OCI-LY7 (cell line): ENCODE data around the gene GSS. TPM values are rescaled to one million over a fixed set of nuclear protein-coding genes. Genes with fewer than 3 reads are reported as not detected.

Source experiments
- BruUV-seq: library from RNA; stranded (reverse); fragments of 400-500 nt; replicated peaks from 2 replicates; lab custom pipeline; 2021; lab: Mats Ljungman, UMichigan
- CTCF ChIA-PET: fragments of 300-600 bp; sonication (Branson Sonifier 250); formaldehyde crosslinking; loops from one replicate; lab custom pipeline; 2022; ENCODE audit warnings: antibody characterized with exemption; ENCODE audit not compliant: unreplicated experiment; lab: Charles Lee
- POLR2A ChIA-PET: fragments of 300-600 bp; sonication (Branson Sonifier 250); formaldehyde crosslinking; loops from one replicate; lab custom pipeline; 2022; ENCODE audit warnings: antibody characterized with exemption; lab: Charles Lee
- DNase-seq: peaks from one replicate; pipeline ENCODE4 v3.0.0-alpha.2; 2015; ENCODE audit warnings: low spot score
- H2AFZ ChIP-seq: fragments of 200-600 bp; sonication (generic), shearing (Covaris generic); 2 replicates; pipeline ENCODE4 v1.6.1; 2014; ENCODE audit warnings: mild to moderate bottlenecking, antibody characterized with exemption, low read length, moderate library complexity
- H3K27ac ChIP-seq: fragments of 200-600 bp; sonication (generic); 2 replicates; pipeline ENCODE4 v1.5.1; 2014; ENCODE audit warnings: mixed run types, low read depth, mild to moderate bottlenecking, moderate library complexity, low read length, inconsistent platforms; ENCODE audit not compliant: poor library complexity, severe bottlenecking
- H3K36me3 ChIP-seq: fragments of 200-600 bp; sonication (generic); 2 replicates; pipeline ENCODE4 v1.6.1; 2014; ENCODE audit warnings: mild to moderate bottlenecking, antibody characterized with exemption, low read length, moderate library complexity, mixed read lengths; ENCODE audit not compliant: insufficient read depth
- H3K4me1 ChIP-seq: fragments of 200-600 bp; sonication (generic); 2 replicates; pipeline ENCODE4 v1.5.1; 2014; ENCODE audit warnings: mild to moderate bottlenecking, low read length; ENCODE audit not compliant: insufficient read depth, poor library complexity, severe bottlenecking
- H3K4me2 ChIP-seq: fragments of 200-600 bp; sonication (generic); 2 replicates; pipeline ENCODE4 v1.6.1; 2014; ENCODE audit warnings: mild to moderate bottlenecking, low read length
- H3K4me3 ChIP-seq: fragments of 200-600 bp; sonication (generic); 2 replicates; pipeline ENCODE4 v1.5.1; 2014; ENCODE audit warnings: mild to moderate bottlenecking, low read depth, low read length; ENCODE audit not compliant: poor library complexity, severe bottlenecking
- H3K79me2 ChIP-seq: fragments of 200-600 bp; sonication (generic); 2 replicates; pipeline ENCODE4 v1.6.1; 2016; ENCODE audit warnings: low read depth, mild to moderate bottlenecking, low read length, moderate library complexity, mixed read lengths; ENCODE audit not compliant: insufficient read depth
- H3K9me2 ChIP-seq: fragments of 200-600 bp; sonication (generic); 2 replicates; pipeline ENCODE4 v1.6.1; 2016; ENCODE audit warnings: mild to moderate bottlenecking, low read length, mixed read lengths; ENCODE audit not compliant: insufficient read depth
- H3K9me3 ChIP-seq: fragments of 200-600 bp; sonication (generic); 2 replicates; pipeline ENCODE4 v1.6.1; 2014; ENCODE audit warnings: mild to moderate bottlenecking, mixed run types, low read length, mixed read lengths
- H4K20me1 ChIP-seq: fragments of 200-600 bp; sonication (generic); 2 replicates; pipeline ENCODE4 v1.6.1; 2014; ENCODE audit warnings: mild to moderate bottlenecking, antibody characterized with exemption, low read length, moderate library complexity, mixed read lengths; ENCODE audit not compliant: insufficient read depth
- EZH2phosphoT487 ChIP-seq: fragments of 200-600 bp; sonication (generic); IDR thresholded peaks from 2 replicates; pipeline ENCODE4 v1.6.1; 2018; ENCODE audit warnings: low read depth, borderline replicate concordance, mild to moderate bottlenecking, mixed run types, antibody characterized with exemption, low read length, moderate library complexity, mixed read lengths
- intact Hi-C: fragments of 100-400 bp; cut with micrococcal nuclease; formaldehyde crosslinking; loops from one replicate; pipeline ENCODE4 v1.10.0; 2022; ENCODE audit not compliant: unreplicated experiment
- total RNA-seq, 2 experiments: library from RNA; depleted of rRNA in 1 of 2; stranded (reverse); fragments of >200 nt in 1 of 2; shearing (Covaris generic) in 1 of 2; gene quantifications; 2 replicates each; pipeline ENCODE4 v1.2.3, GENCODE V29; 2014 to 2022
- TF ChIP-seq, protein P1 (sequence below): fragments of 200-600 bp; sonication (generic); conservative IDR thresholded peaks from 2 replicates; pipeline ENCODE4 v1.5.1; 2014; ENCODE audit warnings: mild to moderate bottlenecking, antibody characterized with exemption, low read length, moderate library complexity, mixed read lengths

Gene GSS
- total RNA-seq, 2 experiments from 2014 or later = 78.7 to 91.4 TPM

- TF ChIP-seq, protein P1, sequence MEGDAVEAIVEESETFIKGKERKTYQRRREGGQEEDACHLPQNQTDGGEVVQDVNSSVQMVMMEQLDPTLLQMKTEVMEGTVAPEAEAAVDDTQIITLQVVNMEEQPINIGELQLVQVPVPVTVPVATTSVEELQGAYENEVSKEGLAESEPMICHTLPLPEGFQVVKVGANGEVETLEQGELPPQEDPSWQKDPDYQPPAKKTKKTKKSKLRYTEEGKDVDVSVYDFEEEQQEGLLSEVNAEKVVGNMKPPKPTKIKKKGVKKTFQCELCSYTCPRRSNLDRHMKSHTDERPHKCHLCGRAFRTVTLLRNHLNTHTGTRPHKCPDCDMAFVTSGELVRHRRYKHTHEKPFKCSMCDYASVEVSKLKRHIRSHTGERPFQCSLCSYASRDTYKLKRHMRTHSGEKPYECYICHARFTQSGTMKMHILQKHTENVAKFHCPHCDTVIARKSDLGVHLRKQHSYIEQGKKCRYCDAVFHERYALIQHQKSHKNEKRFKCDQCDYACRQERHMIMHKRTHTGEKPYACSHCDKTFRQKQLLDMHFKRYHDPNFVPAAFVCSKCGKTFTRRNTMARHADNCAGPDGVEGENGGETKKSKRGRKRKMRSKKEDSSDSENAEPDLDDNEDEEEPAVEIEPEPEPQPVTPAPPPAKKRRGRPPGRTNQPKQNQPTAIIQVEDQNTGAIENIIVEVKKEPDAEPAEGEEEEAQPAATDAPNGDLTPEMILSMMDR = no peak
- no peak for TF ChIP-seq EZH2phosphoT487
- no TSS peak for BruUV-seq
- DNase-seq = no peak
- Histone ChIP-seq H2AFZ (no peak overlapping the region), H3K27ac (no peak overlapping the region), H3K4me2 (no peak overlapping the region), H3K9me3 (no peaks in the 10 kb centered on the region), H3K4me1 (no peaks in the 10 kb centered on the region), H3K36me3 (peaks cover 19% of the 10 kb centered on the region), H4K20me1 (no peaks in the 10 kb centered on the region), H3K9me2 (no peaks in the 10 kb centered on the region), H3K4me3 (no peak overlapping the region), H3K79me2 (no peaks in the 10 kb centered on the region)
- POLR2A ChIA-PET = interaction anchor here (0.6 kb wide), 1 partner anchor 552 kb away, joined by 3 read pairs; no protein-coding TSS in a partner anchor
- CTCF ChIA-PET = no interaction called here
- intact Hi-C loops = no loop called here
Measured at GRCh38 chr20:34995192-34995591, 39.6 kb upstream of the GSS start.

DNA sequence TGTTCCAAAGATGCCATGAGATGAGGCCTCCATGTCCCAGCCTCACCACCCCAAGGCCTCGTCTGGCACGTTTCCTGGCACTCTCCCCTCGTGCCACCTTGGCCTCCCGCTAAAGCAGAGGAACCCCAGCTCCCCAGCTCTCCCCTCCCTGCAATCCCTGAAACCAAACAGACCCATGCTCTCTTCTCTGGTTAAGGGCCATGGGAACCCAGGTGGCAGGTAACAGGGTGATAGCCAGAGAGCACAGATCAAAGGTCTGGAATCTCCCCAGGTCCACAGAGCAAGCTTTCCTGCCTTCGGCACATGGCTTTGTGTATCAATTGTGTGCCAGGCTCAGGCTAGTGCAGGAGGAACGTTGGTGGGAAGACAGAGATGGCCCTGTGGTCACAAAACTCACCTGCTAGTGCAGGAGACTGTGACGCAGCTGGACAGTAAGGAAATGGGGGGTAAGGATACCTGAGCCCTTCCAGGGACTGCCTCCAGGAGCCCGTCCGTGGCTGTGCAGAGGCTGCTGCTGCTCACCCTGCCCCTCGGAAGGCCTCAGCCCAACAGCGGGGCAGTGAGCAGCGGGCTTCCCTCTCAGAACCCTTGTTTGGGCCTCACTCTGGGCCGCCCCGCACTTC lies 39.0 kb upstream of the GSS start:
- Histone ChIP-seq H3K4me2 (no peak overlapping the region), H4K20me1 (no peaks in the 10 kb centered on the region), H3K36me3 (peaks cover 19% of the 10 kb centered on the region), H3K27ac (no peak overlapping the region), H3K9me3 (no peaks in the 10 kb centered on the region), H2AFZ (no peak overlapping the region), H3K9me2 (no peaks in the 10 kb centered on the region), H3K4me1 (no peaks in the 10 kb centered on the region), H3K79me2 (no peaks in the 10 kb centered on the region), H3K4me3 (no peak overlapping the region)
- intact Hi-C loops = no loop called here
- TF ChIP-seq EZH2phosphoT487 = no peak
- TF ChIP-seq, protein P1 = no peak
- POLR2A ChIA-PET = interaction anchor here (0.5 to 0.6 kb wide), 2 partner anchors 161 to 552 kb away, joined by 3 to 4 read pairs; no protein-coding TSS in a partner anchor
- no TSS peak for BruUV-seq
- no peak for DNase-seq
- CTCF ChIA-PET = no interaction called here

- Histone ChIP-seq H3K9me3 (no peaks in the 10 kb centered on the region), H3K27ac (no peak overlapping the region), H2AFZ (no peak overlapping the region), H3K4me2 (no peak overlapping the region), H4K20me1 (no peaks in the 10 kb centered on the region), H3K36me3 (peaks cover 19% of the 10 kb centered on the region), H3K79me2 (no peaks in the 10 kb centered on the region), H3K4me3 (no peak overlapping the region), H3K4me1 (no peaks in the 10 kb centered on the region), H3K9me2 (no peaks in the 10 kb centered on the region)
- TF ChIP-seq EZH2phosphoT487 = no peak
- TF ChIP-seq, protein P1 = no peak
- ChIA-PET CTCF (no interaction called here), POLR2A (interaction anchor here (0.5 kb wide), 1 partner anchor 160 kb away, joined by 4 read pairs; no protein-coding TSS in a partner anchor)
- no TSS peak for BruUV-seq
- DNase-seq = no peak
- intact Hi-C loops = no loop called here
Measured at GRCh38 chr20:34993941-34994508, 38.4 kb upstream of the GSS start.
